Placental epithelial cell (primary cell): ENCODE data around the gene ACD. TPM values are rescaled to one million over a fixed set of nuclear protein-coding genes. Genes with fewer than 3 reads are reported as not detected.

ENCODE experiments used
- total RNA-seq: library from RNA; depleted of rRNA; stranded (reverse); fragments of >200 nt; gene quantifications from 2 replicates; pipeline ENCODE4 v1.2.3, GENCODE V29; 2012

The ACD gene
- 18.5 and 25.7 TPM in 2 replicates for total RNA-seq

GRCh38 chr16:67659675-67660563 is at the start of gene ACD:
TSS of gene ACD (minus strand) at chr16:67660260. CDS start at chr16:67660220, 40 bp downstream.

DNA sequence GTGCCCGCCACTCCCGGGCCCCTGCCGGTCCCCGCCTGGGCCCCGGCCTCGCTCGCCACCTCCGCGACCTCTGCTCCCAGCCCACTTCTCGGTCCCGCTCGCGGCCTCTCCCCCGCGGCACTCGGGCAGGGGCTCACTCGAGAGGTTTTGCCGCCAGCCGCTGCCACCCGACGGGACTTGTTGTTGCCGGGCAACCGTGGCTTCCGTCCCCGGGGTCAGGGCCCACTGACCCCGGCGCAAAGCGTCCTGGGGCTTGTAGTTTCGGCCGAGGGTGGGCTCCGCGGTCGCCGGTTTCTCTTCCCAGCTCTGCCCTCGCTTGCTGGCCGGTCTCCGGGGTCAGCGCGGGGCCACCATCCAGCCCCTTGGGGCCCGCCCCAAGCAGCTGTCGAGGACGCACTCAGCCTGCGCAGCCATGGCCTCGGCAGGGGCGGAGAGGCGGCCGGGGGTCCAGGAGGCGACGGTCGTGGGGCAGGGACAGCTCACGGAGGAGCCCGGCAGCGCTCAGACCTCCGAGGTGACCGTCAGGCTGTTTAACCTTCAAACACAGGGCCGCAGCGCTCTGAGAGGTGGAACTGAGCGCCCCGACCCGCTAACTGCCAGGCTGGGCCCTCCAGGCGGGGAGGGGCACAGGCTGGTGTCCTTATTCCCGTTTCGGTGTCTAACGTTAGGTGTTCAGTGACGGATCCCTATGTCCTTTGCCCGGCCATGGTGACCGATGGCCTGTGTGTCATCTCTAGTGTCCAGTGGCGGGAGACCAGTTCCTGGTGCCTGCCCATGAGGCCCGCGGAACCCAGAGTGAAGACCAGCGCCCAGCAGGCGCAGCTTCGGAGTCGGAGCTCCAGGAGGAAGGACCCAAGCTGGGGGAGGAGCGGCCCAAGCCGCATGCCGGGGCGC is 6.7 kb upstream of the ACD start, which contains the start of the genes C16orf86 and ENKD1:
Gene C16orf86, plus strand, starts transcription at position 256 of the 894 bp plus-strand sequence. Its CDS starts 157 bp downstream, at position 413.
Gene ENKD1, minus strand, starts transcription at position 192 of the 894 bp plus-strand sequence. CDS start 308 bp downstream, outside the sequence.

GRCh38 chr16:67660564-67661028 is 536 bp upstream of the ACD start, which contains the start of gene PARD6A:
TSS of gene PARD6A (plus strand) at chr16:67660960. CDS start at chr16:67661039, 79 bp downstream.

Other genes starting within 250 kb of the ACD start
- 5.3 and 9.4 TPM in 2 replicates for gene ZDHHC1, start 243.8 kb downstream of the ACD start, total RNA-seq
- not detected in 2 replicates for gene HSD11B2, start 229.1 kb downstream of the ACD start, total RNA-seq
- gene ATP6V0D1, start 179.1 kb downstream of the ACD start, total RNA-seq = 85.2 and 126 TPM in 2 replicates
- not detected in 2 replicates for gene AGRP, start 176.7 kb downstream of the ACD start, total RNA-seq
- gene RIPOR1, start 131.4 kb downstream of the ACD start, total RNA-seq = 45.1 and 61.7 TPM in 2 replicates
- gene CTCF, start 97.7 kb downstream of the ACD start, total RNA-seq = 22.9 and 34.9 TPM in 2 replicates
- gene CARMIL2, start 15.1 kb downstream of the ACD start, total RNA-seq = not detected in 2 replicates
- gene PARD6A, start 700 bp upstream of the ACD start, total RNA-seq = 0.39 and 0.65 TPM in 2 replicates
- 13.8 and 17.3 TPM in 2 replicates for gene ENKD1, start 6.5 kb upstream of the ACD start, total RNA-seq
- gene C16orf86, start 6.6 kb upstream of the ACD start, total RNA-seq = 3.9 and 4.7 TPM in 2 replicates
- gene GFOD2, start 59.1 kb upstream of the ACD start, total RNA-seq = 17.0 and 18.1 TPM in 2 replicates
- gene RANBP10, start 146.3 kb upstream of the ACD start, total RNA-seq = 4.6 and 6.3 TPM in 2 replicates
- gene TSNAXIP1, start 146.6 kb upstream of the ACD start, total RNA-seq = 0.11 and 1.2 TPM in 2 replicates
- gene THAP11, start 182.1 kb upstream of the ACD start, total RNA-seq = 23.9 and 33.0 TPM in 2 replicates
- gene NUTF2, start 186.7 kb upstream of the ACD start, total RNA-seq = 282 and 381 TPM in 2 replicates
- gene CENPT, start 187.4 kb upstream of the ACD start, total RNA-seq = 66.3 and 117 TPM in 2 replicates
- 69.5 and 70.3 TPM in 2 replicates for gene EDC4, start 212.8 kb upstream of the ACD start, total RNA-seq
- gene NRN1L, start 224.6 kb upstream of the ACD start, total RNA-seq = 0.54 and 0.79 TPM in 2 replicates
- 18.5 and 21.7 TPM in 2 replicates for gene PSKH1, start 233.0 kb upstream of the ACD start, total RNA-seq